Mesothelial cell of epicardium (in vitro differentiated cells): Measurements from ENCODE around the gene USP9X. TPM values are rescaled to one million over a fixed set of nuclear protein-coding genes. Genes with fewer than 3 reads are reported as not detected.
"Not testable (repeated sequence)": the region's sequence is repeated elsewhere in the genome, so short reads cannot be mapped to it uniquely, and the experiment has no call there.

Source experiments
- DNase-seq, 2 experiments: peaks; one replicate each; pipeline ENCODE4 v3.0.0; 2021; ENCODE audit warnings: low spot score in 2 of 2; ENCODE audit not compliant: unreplicated experiment in 2 of 2
- H3K27ac Mint-ChIP-seq: 2 replicates; pipeline ENCODE4 v1.8.0; 2021; ENCODE audit warnings: mixed read lengths
- H3K27me3 Mint-ChIP-seq: 2 replicates; pipeline ENCODE4 v1.8.0; 2021; ENCODE audit warnings: low read depth, mixed read lengths
- H3K36me3 Mint-ChIP-seq: 2 replicates; pipeline ENCODE4 v1.8.0; 2021; ENCODE audit warnings: mixed read lengths
- H3K4me1 Mint-ChIP-seq: 2 replicates; pipeline ENCODE4 v1.8.0; 2021; ENCODE audit warnings: mixed read lengths
- H3K4me3 Mint-ChIP-seq: 2 replicates; pipeline ENCODE4 v1.8.0; 2021; ENCODE audit warnings: mild to moderate bottlenecking, moderate library complexity, mixed read lengths
- H3K9me3 Mint-ChIP-seq: 2 replicates; pipeline ENCODE4 v1.8.0; 2021; ENCODE audit warnings: mixed read lengths
- total RNA-seq: library from RNA; stranded (reverse); gene quantifications from 3 replicates; pipeline ENCODE4 v1.2.1, GENCODE V29; 2021
- TF ChIP-seq, protein P1 (sequence below): fragments of 200-600 bp; sonication (generic); IDR thresholded peaks from one replicate; pipeline ENCODE4 v1.5.0; 2021; ENCODE audit warnings: antibody characterized with exemption; ENCODE audit not compliant: unreplicated experiment

Gene USP9X
- total RNA-seq, 1 donor from 2014 or later: 91.6 TPM

DNA sequence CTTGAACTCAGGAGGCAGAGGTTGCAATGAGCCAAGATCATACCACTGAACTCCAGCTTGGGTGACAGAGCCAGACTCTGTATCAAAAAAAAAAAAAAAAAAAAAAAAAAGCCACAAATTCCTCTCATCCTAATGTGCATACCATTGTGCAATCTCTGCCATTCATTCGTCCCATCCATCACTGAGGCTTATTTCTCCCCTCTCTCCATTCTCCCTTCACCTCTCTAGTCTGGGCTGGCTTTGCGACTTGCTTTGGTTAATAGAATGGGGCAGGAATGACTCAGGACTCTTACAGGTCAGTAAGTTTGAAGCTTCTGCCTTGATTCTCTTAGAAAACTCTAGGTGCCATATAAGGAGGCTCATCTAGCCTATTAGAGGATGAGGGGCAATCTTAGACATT lies 188.4 kb downstream of the USP9X start:
- no peak overlapping the region for H3K4me3 Mint-ChIP-seq
- DNase-seq: no peak
- TF ChIP-seq, protein P1, sequence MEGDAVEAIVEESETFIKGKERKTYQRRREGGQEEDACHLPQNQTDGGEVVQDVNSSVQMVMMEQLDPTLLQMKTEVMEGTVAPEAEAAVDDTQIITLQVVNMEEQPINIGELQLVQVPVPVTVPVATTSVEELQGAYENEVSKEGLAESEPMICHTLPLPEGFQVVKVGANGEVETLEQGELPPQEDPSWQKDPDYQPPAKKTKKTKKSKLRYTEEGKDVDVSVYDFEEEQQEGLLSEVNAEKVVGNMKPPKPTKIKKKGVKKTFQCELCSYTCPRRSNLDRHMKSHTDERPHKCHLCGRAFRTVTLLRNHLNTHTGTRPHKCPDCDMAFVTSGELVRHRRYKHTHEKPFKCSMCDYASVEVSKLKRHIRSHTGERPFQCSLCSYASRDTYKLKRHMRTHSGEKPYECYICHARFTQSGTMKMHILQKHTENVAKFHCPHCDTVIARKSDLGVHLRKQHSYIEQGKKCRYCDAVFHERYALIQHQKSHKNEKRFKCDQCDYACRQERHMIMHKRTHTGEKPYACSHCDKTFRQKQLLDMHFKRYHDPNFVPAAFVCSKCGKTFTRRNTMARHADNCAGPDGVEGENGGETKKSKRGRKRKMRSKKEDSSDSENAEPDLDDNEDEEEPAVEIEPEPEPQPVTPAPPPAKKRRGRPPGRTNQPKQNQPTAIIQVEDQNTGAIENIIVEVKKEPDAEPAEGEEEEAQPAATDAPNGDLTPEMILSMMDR: no peak
- no peaks in the 10 kb centered on the region for H3K36me3 Mint-ChIP-seq
- peaks cover 2% of the 10 kb centered on the region for H3K4me1 Mint-ChIP-seq
- no peak overlapping the region for H3K27ac Mint-ChIP-seq
- peaks cover 10% of the 10 kb centered on the region for H3K9me3 Mint-ChIP-seq
- H3K27me3 Mint-ChIP-seq: no peaks in the 10 kb centered on the region

DNA sequence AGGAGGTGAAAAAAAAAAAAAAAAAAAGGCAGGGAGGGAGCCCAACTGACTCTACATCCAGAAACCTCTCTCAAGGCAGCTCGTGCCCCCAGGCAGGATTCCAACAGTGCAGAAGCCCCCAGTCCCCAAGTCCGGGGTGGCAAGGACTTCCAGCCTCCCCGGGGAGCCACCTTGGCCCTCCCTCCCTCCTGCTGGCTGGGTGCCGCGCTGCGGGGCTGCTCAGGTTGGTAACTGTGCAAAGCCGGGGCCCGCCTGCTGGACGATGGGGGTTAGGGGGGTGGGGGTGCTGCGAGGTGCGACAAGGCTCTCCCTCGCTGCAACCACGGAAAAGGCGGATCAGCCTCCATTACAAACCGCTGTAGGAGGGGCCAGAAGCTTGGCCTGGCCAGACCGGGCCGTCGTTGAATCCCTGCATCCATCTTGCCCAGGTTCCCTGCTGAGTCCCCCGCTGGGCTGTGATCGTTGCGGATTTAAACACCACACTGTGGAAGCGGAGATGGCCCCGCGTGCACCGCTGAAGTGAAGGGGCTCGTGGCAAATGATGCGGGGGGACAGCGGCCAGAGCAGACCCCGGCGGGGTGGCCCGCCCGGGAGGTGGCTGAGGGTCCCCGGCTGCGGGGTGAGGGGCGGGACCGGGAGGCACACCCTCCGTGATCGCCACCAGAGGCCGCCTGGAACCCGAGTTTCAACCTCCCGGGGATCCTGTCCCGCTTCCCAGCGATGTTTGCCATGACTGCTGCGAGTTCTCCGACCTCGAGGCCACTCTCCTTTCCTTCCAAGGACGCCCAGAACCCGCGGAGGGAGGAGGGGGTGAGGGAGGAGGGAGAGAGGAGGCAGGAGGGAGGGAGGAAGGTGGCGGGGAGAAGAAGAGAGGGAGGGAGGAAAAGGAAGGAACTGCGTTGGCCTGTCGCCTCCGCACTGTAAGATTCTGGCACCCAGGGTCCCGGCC lies 190.7 kb downstream of the USP9X start:
- TF ChIP-seq, protein P1: no peak
- peak; percentile 38 to 66 for DNase-seq
- Mint-ChIP-seq H3K4me1 (peaks cover 2% of the 10 kb centered on the region), H3K27ac (peak overlapping the region; percentile 79), H3K4me3 (peak overlapping the region; percentile 75), H3K9me3 (peaks cover 12% of the 10 kb centered on the region), H3K36me3 (no peaks in the 10 kb centered on the region), H3K27me3 (no peaks in the 10 kb centered on the region)

DNA sequence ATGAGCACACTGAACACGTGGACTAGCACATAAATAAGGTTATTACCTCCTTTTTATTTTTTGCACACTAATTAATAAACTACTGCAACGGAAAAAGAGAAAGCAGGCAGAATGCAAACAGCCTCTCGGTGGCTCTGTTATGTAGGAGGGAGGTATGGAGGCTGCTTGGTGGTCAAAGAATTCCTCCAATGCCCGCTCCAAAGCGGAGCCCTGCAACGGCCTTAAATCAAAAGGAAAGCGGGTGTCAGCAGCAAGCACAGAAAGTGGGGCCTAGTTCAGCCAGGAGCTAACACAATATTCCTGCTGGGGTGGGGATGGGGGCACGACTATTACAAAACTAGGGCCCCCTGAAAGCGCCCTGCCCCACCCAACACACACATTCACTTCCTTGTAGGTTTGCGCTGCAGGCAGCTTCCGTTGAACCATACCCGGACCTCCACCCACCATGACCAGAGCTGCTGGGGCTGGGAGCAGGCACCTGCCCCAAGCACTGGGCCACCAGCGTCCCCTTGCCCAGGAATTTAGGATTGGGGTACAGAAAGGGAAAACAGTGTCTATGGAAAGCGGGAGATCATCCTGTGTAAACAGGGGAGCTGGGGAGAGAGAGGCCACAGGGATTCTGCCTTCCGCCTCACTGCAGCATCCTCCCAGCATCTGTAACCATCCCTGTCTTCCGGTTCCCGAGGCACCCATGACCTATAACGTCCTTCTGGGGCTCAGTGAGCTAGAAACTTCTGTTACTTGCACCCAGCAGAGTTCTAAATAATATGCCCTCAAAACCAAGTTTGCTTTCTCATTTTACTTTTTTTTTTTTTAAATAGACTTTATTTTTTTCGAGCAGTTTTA lies 191.6 kb downstream of the USP9X start:
- H3K36me3 Mint-ChIP-seq: no peaks in the 10 kb centered on the region
- peak overlapping the region; percentile 75 for H3K4me3 Mint-ChIP-seq
- peak overlapping the region; percentile 79 for H3K27ac Mint-ChIP-seq
- no peaks in the 10 kb centered on the region for H3K27me3 Mint-ChIP-seq
- peaks cover 2% of the 10 kb centered on the region for H3K4me1 Mint-ChIP-seq
- no peak for DNase-seq
- peaks cover 12% of the 10 kb centered on the region for H3K9me3 Mint-ChIP-seq
- TF ChIP-seq, protein P1: no peak

DNA sequence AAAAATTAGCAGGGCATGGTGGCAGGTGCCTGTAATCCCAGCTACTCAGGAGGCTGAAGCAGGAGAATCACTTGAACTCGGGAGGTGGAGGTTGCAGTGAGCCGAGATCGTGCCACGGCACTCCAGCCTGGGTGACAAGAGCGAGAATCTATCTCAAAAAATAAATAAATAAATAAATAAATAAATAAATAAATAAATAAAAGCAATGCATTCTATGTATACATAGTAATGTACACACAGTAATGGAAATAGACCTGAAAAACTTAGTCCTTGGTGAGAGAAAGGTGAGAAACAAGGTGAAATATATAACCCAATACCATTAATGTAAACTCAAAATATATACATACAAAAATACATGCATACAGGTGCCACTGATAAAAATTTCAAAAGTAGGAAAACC lies 197.1 kb downstream of the USP9X start:
- H3K27ac Mint-ChIP-seq, H3K4me3 Mint-ChIP-seq, DNase-seq: not testable (repeated sequence)

DNA sequence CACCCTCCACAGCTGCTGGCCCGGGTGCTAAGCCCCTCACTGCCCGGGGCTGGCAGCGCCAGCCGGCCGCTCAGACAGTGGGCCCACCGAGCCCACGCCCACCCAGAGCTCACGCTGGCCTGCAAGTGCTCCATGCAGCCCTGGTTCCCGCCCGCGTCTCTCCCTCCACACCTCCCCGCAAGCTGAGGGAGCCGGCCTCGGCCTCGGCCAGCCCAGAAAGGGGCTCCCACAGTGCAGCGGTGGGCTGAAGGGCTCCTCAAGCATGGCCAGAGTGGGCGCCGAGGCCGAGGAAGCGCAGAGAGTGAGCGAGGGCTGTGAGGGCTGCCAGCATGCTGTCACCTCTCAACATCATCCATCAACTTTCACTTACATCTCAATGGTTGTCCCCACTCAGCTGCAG lies 200.7 kb downstream of the USP9X start:
- peaks cover 18% of the 10 kb centered on the region for H3K9me3 Mint-ChIP-seq
- H3K4me3 Mint-ChIP-seq, H3K4me1 Mint-ChIP-seq, H3K36me3 Mint-ChIP-seq, DNase-seq, H3K27ac Mint-ChIP-seq, H3K27me3 Mint-ChIP-seq: not testable (repeated sequence)

More for the DNA sequence above, 197.1 kb downstream of the USP9X start:
- peaks cover 23% of the 10 kb centered on the region for H3K9me3 Mint-ChIP-seq
- H3K36me3 Mint-ChIP-seq, H3K4me1 Mint-ChIP-seq, H3K27me3 Mint-ChIP-seq: not testable (repeated sequence)

Other genes starting within 250 kb of the USP9X start
- 301 to 305 TPM (median 303 TPM) in 3 replicates for gene DDX3X, start 248.7 kb downstream of the USP9X start, total RNA-seq